Left forelimb (tissue), 1 donor: ENCODE data around the gene TOMM22.
"Not testable (repeated sequence)": the region's sequence is repeated elsewhere in the genome, so short reads cannot be mapped to it uniquely, and the experiment has no call there.

Experiments used
- DNase-seq: peaks from one replicate; pipeline ENCODE4 v3.0.0-alpha.2; 2018; ENCODE audit warnings: low spot score

TOMM22 gene

DNA sequence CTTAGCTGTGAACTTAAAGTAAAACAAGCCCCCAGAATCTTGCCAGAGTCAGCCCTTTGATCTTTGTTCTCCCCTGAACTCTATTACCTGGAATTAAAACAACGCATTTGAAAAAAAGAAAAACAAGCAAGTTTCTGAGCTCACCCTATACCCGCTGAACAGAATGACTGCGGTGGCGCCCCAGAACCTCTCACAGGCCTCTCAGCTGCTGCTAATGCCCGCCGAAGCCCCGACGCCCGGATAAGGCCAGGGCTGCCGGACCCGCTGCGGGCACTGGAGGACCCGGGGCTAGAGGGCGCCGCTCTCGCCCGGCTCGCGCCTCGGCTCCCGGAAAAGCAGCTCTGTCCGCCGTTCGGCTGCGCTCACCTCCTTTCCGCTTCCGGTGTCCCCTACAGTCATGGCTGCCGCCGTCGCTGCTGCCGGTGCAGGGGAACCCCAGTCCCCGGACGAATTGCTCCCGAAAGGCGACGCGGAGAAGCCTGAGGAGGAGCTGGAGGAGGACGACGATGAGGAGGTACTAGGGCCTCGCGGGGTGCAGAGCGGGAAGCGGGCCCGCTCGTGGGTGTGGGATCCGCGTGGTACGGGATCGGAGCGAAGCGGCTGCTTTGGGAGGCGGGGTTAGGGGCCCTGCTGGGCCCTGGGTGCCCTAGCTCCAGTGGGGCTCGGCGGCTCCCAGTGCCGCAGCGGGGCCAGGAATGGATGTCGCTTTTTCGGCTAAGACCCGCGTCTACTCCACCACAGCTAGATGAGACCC lies at the start of gene TOMM22:
TSS of gene TOMM22 (plus strand) at position 376 of the 754 bp plus-strand sequence. CDS start at position 398, 22 bp downstream.
- peak; percentile 89 for DNase-seq

DNA sequence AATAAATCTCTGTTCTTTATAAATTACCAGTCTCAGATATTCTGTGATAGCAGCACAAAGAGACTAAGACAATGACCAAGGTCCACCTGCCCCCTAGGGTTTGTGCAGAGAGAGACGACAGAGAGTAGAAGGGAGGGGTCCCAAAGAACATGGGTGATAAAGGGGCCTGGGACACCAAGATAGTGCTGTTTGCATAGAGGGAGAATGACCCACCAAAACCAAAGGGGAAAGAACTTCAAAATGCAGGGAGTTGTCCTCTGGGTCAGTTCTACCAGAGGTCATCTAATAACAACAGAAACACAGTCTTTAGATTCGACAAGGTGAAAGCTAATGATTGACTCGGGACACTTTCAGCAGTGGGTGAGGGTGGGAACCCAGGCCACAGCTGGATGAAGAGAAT lies 49.2 kb upstream of the TOMM22 start:
- DNase-seq = no peak

DNA sequence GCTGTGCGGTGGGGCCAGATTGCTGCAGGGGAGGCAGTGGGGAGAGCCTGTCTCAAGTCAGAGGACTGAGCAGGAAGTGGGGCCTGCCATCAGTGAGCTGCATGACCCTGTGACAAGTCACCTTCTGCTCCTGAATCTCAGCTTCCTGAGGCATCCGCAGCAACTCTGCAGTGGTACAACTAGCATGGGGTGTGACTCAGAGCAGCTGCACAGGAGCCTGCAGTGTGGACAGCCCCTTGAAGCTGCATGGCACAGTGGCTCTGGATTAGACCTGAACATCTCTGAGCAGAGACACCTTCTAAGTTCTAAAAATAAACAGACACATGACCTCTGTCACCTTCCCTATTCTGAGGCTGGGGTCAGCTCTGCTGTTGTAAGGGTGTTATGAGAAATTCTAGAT lies 43.5 kb upstream of the TOMM22 start:
- DNase-seq = no peak

DNA sequence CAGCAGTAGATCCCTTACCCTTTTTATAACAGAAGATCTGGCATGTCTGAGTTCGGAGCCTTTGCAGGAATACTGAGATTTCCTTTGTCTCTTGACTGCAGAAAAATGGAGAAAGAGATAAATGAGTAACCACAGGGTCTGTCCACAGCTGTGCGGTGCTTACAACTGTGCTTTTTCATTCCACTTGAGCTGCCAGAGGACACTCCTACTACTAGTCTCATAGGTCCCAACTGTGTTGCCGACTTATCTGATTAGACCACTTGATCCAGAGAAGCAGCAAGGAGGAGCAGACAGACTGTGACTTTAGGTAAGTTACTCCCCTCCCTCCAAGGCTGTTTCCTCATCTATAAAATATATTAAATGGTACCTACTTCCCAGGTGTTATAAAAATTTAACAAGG lies 43.0 kb upstream of the TOMM22 start:
- no peak for DNase-seq

DNA sequence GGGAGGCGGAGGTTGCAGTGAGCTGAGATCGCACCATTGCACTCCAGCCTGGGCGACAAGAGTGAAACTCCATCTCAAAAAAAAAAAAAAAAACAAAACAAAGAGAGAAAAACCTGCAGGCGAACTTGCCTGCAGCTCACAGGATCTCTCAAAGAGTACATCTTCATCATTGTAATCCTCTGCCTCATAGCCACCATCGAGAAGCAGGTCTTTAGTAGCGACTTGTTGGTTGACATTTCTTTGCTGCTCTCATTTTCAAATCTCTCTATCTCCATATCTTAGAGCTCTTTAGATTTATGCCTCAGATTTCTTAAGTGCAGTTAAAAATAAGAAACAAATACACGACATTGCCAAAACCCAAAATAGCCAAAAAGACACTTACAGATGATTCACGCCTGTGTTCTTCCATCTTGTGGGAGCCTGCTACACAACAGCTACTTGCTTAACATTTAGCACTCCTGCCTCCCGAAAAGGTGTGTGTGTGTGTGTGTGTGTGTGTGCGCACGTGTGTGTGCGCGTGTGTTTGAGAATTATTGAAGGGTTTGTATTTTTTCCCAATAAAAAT lies 40.2 kb upstream of the TOMM22 start:
- no peak for DNase-seq

DNA sequence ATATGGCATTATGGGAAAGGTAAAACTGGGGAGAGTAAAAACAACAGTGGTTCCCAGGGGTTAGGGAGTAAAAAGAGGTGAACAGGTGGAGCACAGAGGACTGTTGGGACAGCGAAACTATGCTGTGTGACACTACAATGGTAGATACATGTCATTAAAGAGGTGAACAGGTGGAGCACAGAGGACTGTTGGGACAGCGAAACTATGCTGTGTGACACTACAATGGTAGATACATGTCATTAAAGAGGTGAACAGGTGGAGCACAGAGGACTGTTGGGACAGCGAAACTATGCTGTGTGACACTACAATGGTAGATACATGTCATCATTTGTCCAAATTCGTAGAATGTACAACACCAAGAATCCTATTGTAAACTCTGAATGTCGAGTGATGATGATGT lies 37.5 kb upstream of the TOMM22 start:
- not testable (repeated sequence) for DNase-seq

DNA sequence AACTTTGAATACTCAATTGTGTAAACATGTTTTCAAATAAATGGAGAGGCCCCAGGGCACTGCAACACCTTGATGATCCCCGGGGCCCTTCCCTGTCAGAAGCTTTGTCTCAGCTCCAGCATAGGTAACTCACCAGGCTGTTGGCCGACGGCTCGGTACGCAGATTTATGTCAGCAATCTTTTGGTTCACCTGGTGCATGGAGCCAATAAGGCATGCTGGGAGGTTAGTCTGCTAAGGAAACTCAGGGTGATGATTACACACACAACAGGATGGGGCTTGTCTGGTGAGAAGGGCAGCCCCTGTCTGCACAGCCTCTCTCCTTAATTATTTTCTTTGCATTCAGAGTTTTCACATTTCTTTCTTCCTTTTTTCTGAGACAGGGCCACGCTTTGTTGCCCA lies 36.3 kb upstream of the TOMM22 start:
- no peak for DNase-seq

DNA sequence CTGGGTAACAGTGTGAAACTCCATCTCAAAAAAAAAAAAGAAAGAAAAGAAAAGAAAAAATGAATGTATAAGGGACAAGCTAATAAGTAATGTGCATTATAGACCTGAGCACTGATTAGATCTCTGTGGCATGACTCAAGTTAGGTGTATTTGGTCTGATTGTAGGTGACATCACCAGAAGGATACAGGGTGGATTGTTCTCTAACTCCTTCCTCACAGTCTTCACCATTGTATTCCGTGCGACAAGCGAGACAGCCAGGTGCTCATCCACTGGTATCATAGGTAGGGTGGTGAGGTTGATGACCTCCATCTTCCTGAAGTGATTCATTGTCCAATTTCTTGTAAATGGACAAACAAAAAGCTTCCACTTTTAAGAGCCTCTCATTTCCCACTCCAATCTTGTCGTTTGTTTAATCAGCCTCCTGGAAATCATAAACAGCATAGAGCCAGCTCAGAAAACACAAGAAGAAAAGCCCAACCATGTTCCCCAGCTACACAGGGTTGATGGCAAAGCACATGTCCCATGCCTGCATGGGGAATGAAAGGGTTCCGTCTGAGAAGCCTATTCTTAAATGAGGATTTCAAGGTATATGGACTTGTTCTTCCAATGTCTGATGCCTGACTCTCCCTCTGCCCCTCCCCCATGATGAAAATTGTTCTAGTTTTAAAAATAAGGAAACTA lies 31.8 kb upstream of the TOMM22 start:
- no peak for DNase-seq

DNA sequence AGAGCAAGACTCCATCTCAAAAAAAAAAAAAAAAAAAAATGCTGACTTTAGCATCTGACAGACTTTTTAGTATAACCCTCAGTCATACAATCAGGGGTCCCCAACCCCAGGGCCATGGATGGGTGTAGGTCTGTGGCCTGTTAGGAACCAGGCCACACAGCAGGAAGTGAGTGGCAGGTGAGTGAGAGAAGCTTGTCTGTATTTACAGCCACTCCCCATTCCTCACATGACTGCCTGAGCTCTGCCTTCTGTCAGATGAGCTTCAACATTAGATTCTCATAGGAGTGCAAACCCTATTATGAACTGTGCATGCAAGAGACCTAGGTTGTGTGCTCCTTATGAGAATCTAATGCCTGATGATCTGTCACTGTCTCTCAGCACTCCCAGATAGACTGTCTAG lies 28.9 kb upstream of the TOMM22 start:
- no peak for DNase-seq

DNA sequence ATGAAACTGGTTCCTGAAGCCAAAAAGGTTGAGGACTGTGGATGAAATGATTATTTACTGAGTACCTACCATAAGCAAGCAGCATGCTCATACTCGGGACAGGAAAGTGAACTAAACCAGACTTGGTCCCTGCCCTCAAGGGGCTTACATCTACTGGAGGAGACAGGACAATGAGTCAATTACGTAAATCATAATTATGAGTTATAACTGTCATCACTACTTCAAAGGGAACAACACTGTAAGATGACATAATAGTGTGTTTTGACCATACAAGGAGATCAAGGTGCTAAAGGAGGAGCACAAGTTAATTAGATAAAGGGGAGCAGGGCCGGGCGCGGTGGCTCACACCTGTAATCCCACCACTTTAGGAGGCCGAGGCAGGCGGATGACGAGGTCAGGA lies 28.0 kb upstream of the TOMM22 start:
- no peak for DNase-seq

DNA sequence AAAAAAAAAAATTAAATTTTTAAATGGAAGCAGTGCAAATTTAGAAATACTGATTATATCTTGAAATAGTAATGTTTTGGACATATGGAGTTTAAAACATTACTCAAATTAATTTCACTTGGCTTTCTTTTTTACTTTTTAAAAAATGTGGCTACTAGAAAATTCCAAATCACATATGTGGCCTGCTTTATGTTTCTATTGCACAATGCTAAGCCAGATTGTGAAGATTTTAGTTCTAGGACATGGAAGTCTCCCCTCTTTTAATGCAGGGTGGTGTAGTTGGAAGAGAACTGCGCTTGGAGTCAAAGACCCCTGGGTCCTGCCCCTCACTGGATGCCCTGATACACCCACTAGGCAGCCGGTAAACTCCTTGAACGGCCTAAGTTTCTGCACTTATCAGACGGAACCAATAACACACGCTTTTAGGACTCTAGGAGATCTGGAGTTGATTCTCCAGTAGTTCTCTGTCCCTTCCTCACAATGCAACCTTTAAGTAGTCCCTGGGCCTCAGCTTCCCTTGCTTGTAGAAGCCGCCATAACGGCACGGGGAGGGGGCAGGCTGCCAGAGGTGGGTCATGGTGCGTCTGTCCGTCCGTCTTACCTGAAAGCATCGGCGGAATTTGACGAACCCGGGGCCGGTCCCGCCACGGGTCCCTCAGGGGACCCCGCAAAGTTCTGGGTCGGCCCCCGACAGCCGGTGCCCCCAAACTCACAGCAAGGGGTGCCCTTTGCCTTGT lies 26.1 kb upstream of the TOMM22 start:
- DNase-seq = peak; percentile 69

DNA sequence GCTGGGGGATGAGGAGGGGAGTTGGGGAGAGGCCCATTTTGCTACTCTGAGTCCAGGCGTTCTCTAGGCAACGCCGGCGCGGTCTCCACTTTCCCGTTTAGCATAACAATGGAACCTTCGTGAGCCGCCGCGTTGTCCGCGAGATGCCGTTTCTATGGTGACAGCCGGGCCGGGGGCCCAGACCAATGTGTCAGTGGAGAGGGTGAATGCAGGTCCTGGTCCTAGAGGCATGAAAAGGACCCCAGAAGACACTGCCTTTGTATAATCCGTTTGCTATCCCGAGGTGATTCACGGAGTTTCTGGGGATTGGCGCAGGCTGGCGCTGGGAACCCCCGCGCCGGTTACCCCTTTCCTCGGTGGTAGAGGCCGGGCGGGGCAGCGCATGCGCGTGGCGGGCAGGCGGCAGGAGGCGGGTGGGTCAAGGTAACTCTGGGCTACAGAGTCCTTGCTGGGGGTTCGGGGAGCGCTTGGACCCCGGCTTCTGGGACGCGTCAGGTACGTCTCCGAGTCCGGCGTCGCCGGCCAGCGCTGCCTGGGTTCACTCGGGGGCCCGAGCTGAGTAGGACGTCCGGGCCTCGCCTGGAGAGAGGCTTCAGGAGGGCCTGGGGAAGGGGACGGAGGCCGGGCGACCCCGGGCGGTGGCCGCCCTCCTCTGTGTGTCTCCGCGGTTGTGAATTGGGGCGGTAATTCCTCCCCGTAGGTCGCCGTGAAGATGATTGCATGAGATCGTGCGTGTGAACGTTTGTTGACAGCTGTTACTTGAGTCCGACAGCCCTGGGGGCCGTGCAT lies 25.3 kb upstream of the TOMM22 start, which contains the start of the genes CBY1 and FAM227A:
TSS of gene CBY1 (plus strand) at position 383 of the 789 bp plus-strand sequence. CDS start 11,417 bp downstream, outside the sequence.
TSS of gene FAM227A (minus strand) at position 137 of the 789 bp plus-strand sequence. CDS start 6,224 bp downstream, outside the sequence.
- peak; percentile 94 for DNase-seq

DNA sequence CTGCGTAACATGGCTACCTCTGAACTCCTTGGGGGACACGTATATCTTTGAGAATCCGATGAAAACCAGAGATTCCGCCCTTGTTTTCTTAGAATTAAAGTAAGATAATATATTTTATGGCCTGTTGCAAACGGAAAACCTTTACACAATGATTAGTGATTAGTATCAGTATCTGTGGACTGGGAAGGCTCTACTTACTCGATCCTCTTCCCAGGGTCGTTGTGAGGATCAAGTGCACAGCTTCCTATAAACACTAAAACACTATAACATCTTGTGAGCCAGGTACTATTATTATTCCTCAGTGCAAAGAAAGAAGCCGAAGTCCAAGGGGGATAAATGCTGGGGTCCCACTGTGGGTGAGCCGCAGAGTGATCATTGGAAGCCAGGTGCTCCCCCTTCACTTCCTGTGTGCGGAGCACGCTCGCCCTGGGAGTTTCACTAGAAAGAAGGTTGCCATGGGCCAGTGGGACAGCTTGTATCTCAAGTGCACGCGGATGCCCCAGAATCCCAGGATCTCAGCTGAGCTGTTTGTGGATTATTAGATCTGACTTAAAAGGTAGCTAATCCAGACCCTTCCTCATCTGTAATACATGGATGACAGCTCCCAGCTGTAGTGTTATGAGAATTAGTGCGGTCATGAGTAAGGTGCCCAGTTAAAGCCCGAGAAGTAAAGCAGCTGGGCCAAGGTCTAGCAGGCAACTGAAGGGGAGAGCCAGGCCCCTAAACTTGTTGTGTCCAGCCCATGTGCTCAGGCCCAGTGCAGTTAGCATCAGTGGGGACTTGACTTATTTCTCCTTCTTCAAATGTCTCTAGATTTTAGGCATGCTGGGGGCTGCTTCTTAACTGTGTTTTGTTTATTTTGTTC lies 24.5 kb upstream of the TOMM22 start:
- no peak for DNase-seq

DNA sequence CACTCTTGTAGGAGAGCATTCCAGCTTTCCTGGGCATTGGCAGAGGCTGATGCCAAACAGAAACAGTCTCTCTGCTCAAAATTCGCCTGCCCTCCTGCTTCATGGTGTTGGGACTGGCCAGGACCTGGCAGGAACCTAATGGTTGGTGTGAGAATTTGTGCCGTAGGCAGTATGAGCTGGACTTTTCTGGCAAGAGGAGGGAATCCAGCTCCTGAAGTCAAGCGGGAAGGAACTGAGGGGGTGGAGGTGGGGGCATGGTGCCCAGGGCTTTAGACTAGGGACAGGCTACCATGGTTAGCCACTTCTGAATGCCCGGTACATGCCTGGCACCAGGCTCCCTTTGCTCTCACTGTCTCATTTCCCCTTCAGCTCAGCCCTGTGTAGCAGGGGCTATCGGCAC lies 6.9 kb upstream of the TOMM22 start:
- DNase-seq = no peak

DNA sequence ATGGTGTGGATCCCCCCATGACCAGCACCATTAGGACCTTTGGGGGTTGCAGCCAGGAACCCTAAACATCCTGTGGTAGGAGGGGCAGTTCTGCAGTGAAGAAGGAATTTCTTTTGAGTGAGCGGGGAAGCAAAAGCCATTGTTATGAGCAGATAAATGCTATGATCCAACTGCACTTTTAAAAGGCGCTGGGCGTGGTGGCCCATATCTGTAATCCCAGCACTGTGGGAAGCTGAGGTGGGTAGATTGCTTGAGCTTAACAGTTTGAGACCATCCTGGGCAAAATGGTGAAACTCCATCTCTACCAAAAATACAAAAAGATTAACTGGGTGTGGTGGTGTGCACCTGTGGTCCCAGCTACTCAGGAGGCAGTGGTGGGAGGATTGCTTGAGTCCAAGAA lies 5.9 kb upstream of the TOMM22 start:
- no peak for DNase-seq

DNA sequence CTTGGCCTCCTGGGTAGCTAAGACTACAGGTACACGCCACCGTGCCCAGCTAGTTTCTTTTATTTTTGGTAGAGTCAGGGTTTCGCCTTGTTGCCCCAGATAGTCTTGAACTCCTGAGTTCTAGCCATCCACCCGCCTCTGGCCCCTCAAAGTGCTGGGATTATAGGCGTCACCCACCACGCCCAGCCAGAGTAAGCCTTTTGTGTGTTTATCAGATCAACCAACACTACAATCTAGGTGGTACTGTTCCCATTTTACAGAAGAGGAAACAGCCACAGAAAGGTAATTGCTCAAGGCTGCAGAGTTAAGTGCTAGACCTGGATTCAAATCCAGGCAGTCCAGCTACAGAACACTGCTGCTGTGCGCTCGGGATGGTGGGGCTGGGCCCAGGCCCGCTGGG lies 3.1 kb downstream of the TOMM22 start:
- DNase-seq = no peak

DNA sequence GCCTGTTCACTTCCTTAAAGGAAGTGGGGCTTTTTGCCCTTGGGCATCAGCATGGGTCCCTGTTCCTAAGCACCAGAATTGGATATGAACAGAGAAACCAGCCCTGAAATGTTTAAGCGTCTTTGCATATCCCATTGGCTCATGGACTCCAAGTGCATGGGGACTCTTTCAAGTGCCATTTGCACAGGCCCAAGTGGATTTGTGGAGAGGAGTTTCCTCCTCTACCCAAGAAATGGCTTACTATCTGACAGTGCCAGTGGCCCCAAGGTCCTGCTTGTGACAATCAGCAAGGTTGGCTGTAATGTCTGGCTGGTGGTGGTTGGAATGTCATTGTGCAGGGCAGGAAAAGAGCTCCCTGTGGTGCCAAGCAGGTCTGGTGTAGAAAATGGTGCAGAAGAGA lies 4.0 kb downstream of the TOMM22 start:
- no peak for DNase-seq

DNA sequence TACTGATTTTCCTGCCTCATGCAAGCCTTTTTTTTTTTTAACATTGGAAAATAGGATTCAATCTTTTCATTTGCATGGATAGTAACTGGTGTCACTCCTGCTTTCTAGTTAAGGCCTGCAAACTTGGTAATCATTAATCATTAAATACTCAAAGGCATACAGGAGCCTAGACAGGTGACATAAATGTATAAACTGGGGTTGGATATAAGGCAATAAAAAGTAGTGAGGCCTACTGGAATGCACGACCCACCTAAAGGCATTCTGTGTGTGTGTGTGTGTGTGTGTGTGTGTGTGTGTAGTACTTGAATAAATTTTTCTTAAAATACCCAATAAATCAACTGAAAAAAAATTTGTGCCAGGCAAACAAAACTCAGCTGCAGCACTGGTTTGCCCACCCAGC lies 7.9 kb downstream of the TOMM22 start:
- DNase-seq = no peak

DNA sequence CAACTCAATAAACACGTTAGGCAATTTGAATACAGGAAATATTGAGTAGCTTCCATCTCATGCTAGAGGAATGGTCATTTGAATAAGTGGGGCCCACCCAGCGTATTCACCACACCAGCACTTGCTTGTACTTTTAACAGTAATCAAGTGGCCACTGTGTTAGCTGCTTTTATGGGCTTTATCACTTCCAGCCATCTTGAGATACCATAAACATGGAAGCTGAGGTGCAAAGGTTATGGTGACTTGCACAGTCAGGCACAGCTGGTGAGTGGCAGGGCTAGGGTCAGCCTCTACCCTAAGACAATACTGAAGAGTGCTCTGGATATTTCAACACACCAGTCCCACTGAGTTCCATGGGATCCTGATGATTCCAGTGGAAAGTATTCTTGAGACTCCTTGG lies 12.3 kb downstream of the TOMM22 start:
- DNase-seq = no peak

DNA sequence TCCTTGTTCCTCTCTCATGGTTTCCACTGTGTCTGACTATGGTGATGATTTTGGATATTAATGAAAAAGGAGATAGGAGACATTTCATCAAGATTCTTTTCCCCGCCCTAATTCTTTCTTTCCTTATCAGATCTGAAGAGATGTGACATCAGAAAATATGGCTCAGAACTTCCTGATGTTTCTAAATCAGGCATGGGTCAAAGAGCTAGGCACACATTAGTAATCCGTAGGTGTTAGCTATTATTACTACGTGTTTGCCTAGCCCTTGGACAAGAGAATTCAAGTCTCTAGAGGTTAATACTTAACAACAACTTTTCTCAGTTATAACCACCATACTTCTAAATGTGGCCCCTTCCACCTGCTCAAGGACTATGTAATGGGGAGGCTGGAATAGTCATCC lies 13.2 kb downstream of the TOMM22 start:
- no peak for DNase-seq
